ENCODE results near the gene PDE7B.

The PDE7B gene

GRCh38 chr6:136232701-136233100, 381.2 kb downstream of the PDE7B start:
- no peak overlapping the region for H3K4me3 ChIP-seq
- H3K27ac ChIP-seq, result no peak overlapping the region
- DNase-seq (ENCODE audit: low spot score), result no peak
- no peak for TF ChIP-seq CTCF (IDR thresholded peaks at IDR 0.05)

- Histone ChIP-seq H3K4me3 (no peak overlapping the region), H3K27ac (no peak overlapping the region)
- no peak for DNase-seq (ENCODE audit: low spot score)
- no peak for TF ChIP-seq CTCF (IDR thresholded peaks at IDR 0.05)
Measured at GRCh38 chr6:136235233-136235564, 383.7 kb downstream of the PDE7B start.

- H3K4me3 ChIP-seq, result no peak overlapping the region
- DNase-seq (ENCODE audit: low spot score), result no peak
- TF ChIP-seq CTCF (IDR thresholded peaks at IDR 0.05), result no peak
- no peak overlapping the region for H3K27ac ChIP-seq
Measured at GRCh38 chr6:136236466-136237293, 385.2 kb downstream of the PDE7B start.

- no peak for TF ChIP-seq CTCF (IDR thresholded peaks at IDR 0.05)
- H3K4me3 ChIP-seq, result no peak overlapping the region
Measured at GRCh38 chr6:136244061-136244616, 392.6 kb downstream of the PDE7B start.

More at GRCh38 chr6:136244061-136244616, 392.6 kb downstream of the PDE7B start:
- no peak for DNase-seq (ENCODE audit: low spot score)
- no peak overlapping the region for H3K27ac ChIP-seq
